ENCODE measurements around the gene PPARG.

DNA sequence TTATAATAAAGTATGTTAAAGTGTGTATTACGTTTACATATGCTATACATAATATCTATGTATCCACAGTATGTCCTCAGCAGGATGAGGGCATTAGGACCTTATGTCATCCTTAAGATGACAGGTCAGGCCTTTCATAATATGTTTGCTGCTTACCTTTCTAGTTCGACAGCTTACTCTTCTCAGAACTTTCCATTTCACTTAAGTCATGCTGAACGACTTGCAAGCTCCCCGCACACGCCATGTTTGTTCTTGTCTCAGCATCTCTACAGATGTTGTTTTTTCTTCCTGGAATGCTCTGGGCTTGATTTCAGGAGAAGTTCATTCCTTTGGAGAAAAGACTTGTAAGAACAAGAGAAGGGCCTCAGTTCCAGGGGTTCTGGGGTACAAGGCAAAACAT lies 36.0 kb upstream of the PPARG start:
- TF ChIP-seq POLR2A (IDR thresholded peaks at IDR 0.05) = no peak
- TF ChIP-seq, protein P1, sequence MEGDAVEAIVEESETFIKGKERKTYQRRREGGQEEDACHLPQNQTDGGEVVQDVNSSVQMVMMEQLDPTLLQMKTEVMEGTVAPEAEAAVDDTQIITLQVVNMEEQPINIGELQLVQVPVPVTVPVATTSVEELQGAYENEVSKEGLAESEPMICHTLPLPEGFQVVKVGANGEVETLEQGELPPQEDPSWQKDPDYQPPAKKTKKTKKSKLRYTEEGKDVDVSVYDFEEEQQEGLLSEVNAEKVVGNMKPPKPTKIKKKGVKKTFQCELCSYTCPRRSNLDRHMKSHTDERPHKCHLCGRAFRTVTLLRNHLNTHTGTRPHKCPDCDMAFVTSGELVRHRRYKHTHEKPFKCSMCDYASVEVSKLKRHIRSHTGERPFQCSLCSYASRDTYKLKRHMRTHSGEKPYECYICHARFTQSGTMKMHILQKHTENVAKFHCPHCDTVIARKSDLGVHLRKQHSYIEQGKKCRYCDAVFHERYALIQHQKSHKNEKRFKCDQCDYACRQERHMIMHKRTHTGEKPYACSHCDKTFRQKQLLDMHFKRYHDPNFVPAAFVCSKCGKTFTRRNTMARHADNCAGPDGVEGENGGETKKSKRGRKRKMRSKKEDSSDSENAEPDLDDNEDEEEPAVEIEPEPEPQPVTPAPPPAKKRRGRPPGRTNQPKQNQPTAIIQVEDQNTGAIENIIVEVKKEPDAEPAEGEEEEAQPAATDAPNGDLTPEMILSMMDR (IDR thresholded peaks at IDR 0.05) = no peak

All from Peyer's patch (tissue), 4 donors.